IPS-NIHi7 (cell line): ENCODE results near the gene ATRN.

ENCODE experiments used
- DNase-seq: peaks from one replicate; pipeline ENCODE4 v3.0.0; 2012; ENCODE audit warnings: mixed read lengths; ENCODE audit errors: extremely low spot score

Gene ATRN

GRCh38 chr20:3628502-3629314 lies 157.9 kb downstream of the ATRN start:
- no peak for DNase-seq

- no peak for DNase-seq
Observed at GRCh38 chr20:3629893-3630292, 159.1 kb downstream of the ATRN start.

- no peak for DNase-seq
Observed at GRCh38 chr20:3630429-3630828, 159.6 kb downstream of the ATRN start.

- DNase-seq, result no peak
Observed at GRCh38 chr20:3631534-3631933, 160.7 kb downstream of the ATRN start.

GRCh38 chr20:3632311-3633004 lies 161.6 kb downstream of the ATRN start:
- DNase-seq, result no peak

- DNase-seq, result no peak
Observed at GRCh38 chr20:3633913-3634478, 163.2 kb downstream of the ATRN start.

GRCh38 chr20:3635346-3635745 lies 164.5 kb downstream of the ATRN start:
- no peak for DNase-seq

- DNase-seq, result no peak
Observed at GRCh38 chr20:3640259-3640658, 169.4 kb downstream of the ATRN start.

GRCh38 chr20:3645309-3646066 lies 174.7 kb downstream of the ATRN start:
- DNase-seq, result no peak

- DNase-seq, result no peak
Observed at GRCh38 chr20:3646067-3646440, 175.2 kb downstream of the ATRN start.

GRCh38 chr20:3646651-3647050 lies 175.8 kb downstream of the ATRN start:
- no peak for DNase-seq

GRCh38 chr20:3647473-3647872 lies 176.7 kb downstream of the ATRN start:
- DNase-seq, result no peak

- DNase-seq, result no peak
Observed at GRCh38 chr20:3648951-3649350, 178.1 kb downstream of the ATRN start.

- DNase-seq, result no peak
Observed at GRCh38 chr20:3651204-3651962, 180.6 kb downstream of the ATRN start.

GRCh38 chr20:3652221-3652620 lies 181.4 kb downstream of the ATRN start:
- DNase-seq, result no peak

GRCh38 chr20:3652676-3653596 lies 182.1 kb downstream of the ATRN start:
- DNase-seq, result no peak

GRCh38 chr20:3653921-3654320 lies 183.1 kb downstream of the ATRN start:
- DNase-seq, result no peak

GRCh38 chr20:3654326-3655130 lies 183.7 kb downstream of the ATRN start:
- no peak for DNase-seq

GRCh38 chr20:3655131-3655405 lies 184.2 kb downstream of the ATRN start:
- no peak for DNase-seq
